Measurements from ENCODE around the gene GNPTAB. TPM values are rescaled to one million over a fixed set of nuclear protein-coding genes. Genes with fewer than 3 reads are reported as not detected.

GNPTAB gene
- total RNA-seq, 1 experiment from 2014 or later: 40.8 TPM

GRCh38 chr12:101809208-101809607 is 21.6 kb downstream of the GNPTAB start:
- no peak for DNase-seq (ENCODE audit: low read depth, low spot score)
- no peak for ATAC-seq
- no TSS peak for BruUV-seq (replicated peaks)
- Histone ChIP-seq H3K4me3 (ENCODE audit: low read depth in 2 of 2, low read length in 2 of 2) (no peak overlapping the region), H3K27ac (ENCODE audit: low read length) (no peak overlapping the region), H3K36me3 (ENCODE audit: control insufficient read depth, insufficient read depth, low read length) (no peaks in the 10 kb centered on the region), H3K27me3 (ENCODE audit: control insufficient read depth, insufficient read depth, low read length) (no peaks in the 10 kb centered on the region), H3K4me1 (ENCODE audit: control insufficient read depth, insufficient read depth, low read length) (no peaks in the 10 kb centered on the region), H3K9me3 (ENCODE audit: control insufficient read depth, insufficient read depth, low read depth, low read length) (no peaks in the 10 kb centered on the region)
- TF ChIP-seq SIN3A (IDR thresholded peaks at IDR 0.05; ENCODE audit: borderline replicate concordance, insufficient read depth, low read depth, low read length): no peak
- no peak for TF ChIP-seq CTCF (IDR thresholded peaks at IDR 0.05)
- TF ChIP-seq TCF7L2 (IDR thresholded peaks at IDR 0.05; ENCODE audit: low read depth, low read length): no peak
- TF ChIP-seq, protein P1, sequence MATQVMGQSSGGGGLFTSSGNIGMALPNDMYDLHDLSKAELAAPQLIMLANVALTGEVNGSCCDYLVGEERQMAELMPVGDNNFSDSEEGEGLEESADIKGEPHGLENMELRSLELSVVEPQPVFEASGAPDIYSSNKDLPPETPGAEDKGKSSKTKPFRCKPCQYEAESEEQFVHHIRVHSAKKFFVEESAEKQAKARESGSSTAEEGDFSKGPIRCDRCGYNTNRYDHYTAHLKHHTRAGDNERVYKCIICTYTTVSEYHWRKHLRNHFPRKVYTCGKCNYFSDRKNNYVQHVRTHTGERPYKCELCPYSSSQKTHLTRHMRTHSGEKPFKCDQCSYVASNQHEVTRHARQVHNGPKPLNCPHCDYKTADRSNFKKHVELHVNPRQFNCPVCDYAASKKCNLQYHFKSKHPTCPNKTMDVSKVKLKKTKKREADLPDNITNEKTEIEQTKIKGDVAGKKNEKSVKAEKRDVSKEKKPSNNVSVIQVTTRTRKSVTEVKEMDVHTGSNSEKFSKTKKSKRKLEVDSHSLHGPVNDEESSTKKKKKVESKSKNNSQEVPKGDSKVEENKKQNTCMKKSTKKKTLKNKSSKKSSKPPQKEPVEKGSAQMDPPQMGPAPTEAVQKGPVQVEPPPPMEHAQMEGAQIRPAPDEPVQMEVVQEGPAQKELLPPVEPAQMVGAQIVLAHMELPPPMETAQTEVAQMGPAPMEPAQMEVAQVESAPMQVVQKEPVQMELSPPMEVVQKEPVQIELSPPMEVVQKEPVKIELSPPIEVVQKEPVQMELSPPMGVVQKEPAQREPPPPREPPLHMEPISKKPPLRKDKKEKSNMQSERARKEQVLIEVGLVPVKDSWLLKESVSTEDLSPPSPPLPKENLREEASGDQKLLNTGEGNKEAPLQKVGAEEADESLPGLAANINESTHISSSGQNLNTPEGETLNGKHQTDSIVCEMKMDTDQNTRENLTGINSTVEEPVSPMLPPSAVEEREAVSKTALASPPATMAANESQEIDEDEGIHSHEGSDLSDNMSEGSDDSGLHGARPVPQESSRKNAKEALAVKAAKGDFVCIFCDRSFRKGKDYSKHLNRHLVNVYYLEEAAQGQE (IDR thresholded peaks at IDR 0.05; ENCODE audit: insufficient read depth in 1 of 2, low read depth in 2 of 2, low read length in 1 of 2): no peak
- TF ChIP-seq POLR2AphosphoS5 (IDR thresholded peaks at IDR 0.05; ENCODE audit: low read depth, low read length): no peak
- in situ Hi-C loops (cut with HindIII; ENCODE audit: low pct_unique_long_range_greater_than_20kb, low sequenced_read_pairs): no loop called here
- POLR2A ChIA-PET: no interaction called here
- CTCF ChIA-PET: no interaction called here
- intact Hi-C loops (cut with micrococcal nuclease; ENCODE audit: unreplicated experiment): no loop called here

DNA sequence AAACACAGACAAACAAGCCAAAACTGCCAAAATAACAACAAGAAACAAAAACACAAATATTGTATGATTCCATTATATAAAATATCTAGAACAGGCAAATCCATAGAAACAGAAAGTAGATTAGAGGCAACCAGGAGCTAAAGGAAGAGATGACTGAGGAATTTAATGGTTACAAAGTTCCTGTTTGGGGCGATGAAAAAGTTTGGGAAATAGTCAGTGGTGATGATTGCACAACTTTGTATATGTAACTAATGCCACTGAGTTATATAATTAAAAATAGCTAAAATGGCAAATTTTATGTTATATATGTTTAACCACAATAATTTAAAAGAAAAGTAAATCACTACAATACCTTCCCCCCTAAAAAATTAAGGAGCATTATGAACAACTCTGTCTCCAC is 24.5 kb downstream of the GNPTAB start:
- no peaks in the 10 kb centered on the region for H3K4me1 ChIP-seq (ENCODE audit: control insufficient read depth, insufficient read depth, low read length)
- ATAC-seq (no peak), DNase-seq (ENCODE audit: low read depth, low spot score) (no peak)
- H3K27me3 ChIP-seq (ENCODE audit: control insufficient read depth, insufficient read depth, low read length): no peaks in the 10 kb centered on the region
- ChIA-PET CTCF (interaction anchor here (0.6 kb wide), 1 partner anchor 18 kb away, joined by 5 read pairs; no protein-coding TSS in a partner anchor), POLR2A (no interaction called here)
- H3K4me3 ChIP-seq (ENCODE audit: low read depth in 2 of 2, low read length in 2 of 2): no peak overlapping the region
- intact Hi-C loops (cut with micrococcal nuclease; ENCODE audit: unreplicated experiment): no loop called here
- in situ Hi-C loops (cut with HindIII; ENCODE audit: low pct_unique_long_range_greater_than_20kb, low sequenced_read_pairs): no loop called here
- H3K9me3 ChIP-seq (ENCODE audit: control insufficient read depth, insufficient read depth, low read depth, low read length): no peaks in the 10 kb centered on the region
- TF ChIP-seq CTCF (IDR thresholded peaks at IDR 0.05) (no peak), POLR2AphosphoS5 (IDR thresholded peaks at IDR 0.05; ENCODE audit: low read depth, low read length) (no peak), SIN3A (IDR thresholded peaks at IDR 0.05; ENCODE audit: borderline replicate concordance, insufficient read depth, low read depth, low read length) (no peak), TCF7L2 (IDR thresholded peaks at IDR 0.05; ENCODE audit: low read depth, low read length) (no peak)
- TF ChIP-seq, protein P1 (IDR thresholded peaks at IDR 0.05; ENCODE audit: insufficient read depth in 1 of 2, low read depth in 2 of 2, low read length in 1 of 2): no peak
- no TSS peak for BruUV-seq (replicated peaks)
- no peak overlapping the region for H3K27ac ChIP-seq (ENCODE audit: low read length)
- no peaks in the 10 kb centered on the region for H3K36me3 ChIP-seq (ENCODE audit: control insufficient read depth, insufficient read depth, low read length)

Data from Panc1 (cell line).